ENCODE results near the gene PIM3.

DNA sequence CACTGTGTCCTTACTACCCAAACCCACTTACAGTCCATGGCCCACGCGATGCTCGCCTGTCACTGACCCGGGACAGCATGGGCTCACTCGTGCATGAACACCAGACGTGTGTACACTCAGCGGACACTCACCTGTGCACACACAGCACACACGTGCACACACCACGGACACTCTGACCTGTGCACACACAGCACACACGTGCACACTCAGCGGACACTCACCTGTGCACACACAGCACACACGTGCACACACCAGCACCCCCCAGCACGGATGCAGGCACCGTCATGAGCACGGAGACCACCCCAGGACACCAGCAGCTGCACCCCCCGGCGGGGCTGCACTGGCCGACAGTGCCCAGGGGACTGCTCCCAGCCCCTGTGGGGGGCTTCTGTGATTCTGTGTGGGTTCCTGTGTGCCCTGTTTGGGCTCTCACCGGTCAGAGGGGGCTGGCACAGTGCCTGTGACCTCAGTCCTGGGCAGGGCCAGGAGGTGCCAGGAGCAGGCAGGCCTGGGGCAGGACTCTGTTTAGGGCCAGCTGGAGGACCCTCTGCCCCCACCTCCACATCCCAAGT lies 21.9 kb upstream of the PIM3 start:
- TF ChIP-seq EP300 (IDR thresholded peaks at IDR 0.05; ENCODE audit: borderline replicate concordance in 1 of 2, control insufficient read depth in 1 of 2, low read depth in 2 of 2, low read length in 2 of 2) (no peak), ZZZ3 (IDR thresholded peaks at IDR 0.05; ENCODE audit: control insufficient read depth, insufficient read length, low read depth) (no peak)
